22Rv1 (cell line): ENCODE results near the gene LHFPL6.

ENCODE experiments used
- H3K27ac ChIP-seq: fragments of 450-650 bp; 2 replicates; pipeline ENCODE4 v1.5.1; 2017
- ZFX ChIP-seq: fragments of 450-650 bp; IDR thresholded peaks from 2 replicates; pipeline ENCODE4 v1.6.1; 2017; ENCODE audit warnings: antibody characterized with exemption, borderline replicate concordance
- TF ChIP-seq, protein P1 (sequence below): fragments of 450-650 bp; IDR thresholded peaks from 2 replicates; pipeline ENCODE4 v1.5.1; 2017; ENCODE audit warnings: mild to moderate bottlenecking

LHFPL6 gene

DNA sequence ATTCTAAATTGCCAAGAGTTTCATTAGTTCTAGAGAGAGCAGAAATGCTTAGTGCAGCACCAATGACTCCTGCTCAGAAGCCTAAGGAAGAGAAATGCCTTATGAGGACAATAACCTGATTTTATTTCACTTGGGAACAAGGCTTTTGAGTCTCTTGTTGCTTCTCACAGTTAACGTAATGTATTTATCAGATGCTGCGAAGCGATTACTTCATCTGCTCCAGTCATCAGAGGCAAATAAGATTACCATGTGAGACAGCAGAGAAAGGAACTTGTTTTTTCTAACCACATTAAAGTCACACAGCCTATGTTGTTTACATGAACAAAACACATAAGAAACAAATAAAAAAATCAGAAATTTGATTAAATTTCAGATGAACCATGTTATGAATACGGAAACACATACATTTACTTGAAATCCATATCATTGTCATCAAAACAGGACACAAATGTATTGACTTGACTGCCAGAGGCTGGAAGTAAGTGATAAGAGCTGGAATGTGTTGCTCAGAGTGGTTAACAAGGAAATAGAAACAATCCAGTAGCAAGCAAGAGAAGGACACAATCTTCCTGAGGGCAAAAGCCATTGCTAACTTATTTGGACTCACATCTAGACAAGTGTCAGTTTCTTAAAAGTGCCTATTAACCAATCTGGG is 147.3 kb downstream of the LHFPL6 start:
- H3K27ac ChIP-seq: no peak overlapping the region

DNA sequence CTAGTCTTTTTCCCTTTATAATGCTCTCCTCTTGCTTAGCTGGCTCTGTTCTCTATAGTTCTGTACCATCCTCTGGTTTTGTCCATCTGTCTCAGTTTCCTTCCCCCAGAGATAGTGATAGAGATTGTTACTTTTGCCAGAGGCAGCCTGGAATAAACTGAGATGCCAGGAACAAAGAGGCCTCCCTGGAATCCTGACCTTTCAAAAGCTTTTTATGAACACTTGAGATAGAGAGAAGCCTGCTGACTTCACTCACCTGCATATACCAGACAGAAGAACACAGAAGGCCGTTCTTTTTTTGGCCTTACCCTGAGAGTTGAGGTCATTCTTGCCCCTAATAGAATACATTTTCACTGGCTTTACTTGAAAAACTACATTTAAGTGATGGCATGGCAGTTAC is 150.2 kb downstream of the LHFPL6 start:
- no peak overlapping the region for H3K27ac ChIP-seq
- TF ChIP-seq, protein P1, sequence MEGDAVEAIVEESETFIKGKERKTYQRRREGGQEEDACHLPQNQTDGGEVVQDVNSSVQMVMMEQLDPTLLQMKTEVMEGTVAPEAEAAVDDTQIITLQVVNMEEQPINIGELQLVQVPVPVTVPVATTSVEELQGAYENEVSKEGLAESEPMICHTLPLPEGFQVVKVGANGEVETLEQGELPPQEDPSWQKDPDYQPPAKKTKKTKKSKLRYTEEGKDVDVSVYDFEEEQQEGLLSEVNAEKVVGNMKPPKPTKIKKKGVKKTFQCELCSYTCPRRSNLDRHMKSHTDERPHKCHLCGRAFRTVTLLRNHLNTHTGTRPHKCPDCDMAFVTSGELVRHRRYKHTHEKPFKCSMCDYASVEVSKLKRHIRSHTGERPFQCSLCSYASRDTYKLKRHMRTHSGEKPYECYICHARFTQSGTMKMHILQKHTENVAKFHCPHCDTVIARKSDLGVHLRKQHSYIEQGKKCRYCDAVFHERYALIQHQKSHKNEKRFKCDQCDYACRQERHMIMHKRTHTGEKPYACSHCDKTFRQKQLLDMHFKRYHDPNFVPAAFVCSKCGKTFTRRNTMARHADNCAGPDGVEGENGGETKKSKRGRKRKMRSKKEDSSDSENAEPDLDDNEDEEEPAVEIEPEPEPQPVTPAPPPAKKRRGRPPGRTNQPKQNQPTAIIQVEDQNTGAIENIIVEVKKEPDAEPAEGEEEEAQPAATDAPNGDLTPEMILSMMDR: no peak
- TF ChIP-seq ZFX: no peak

More for the DNA sequence above, 147.3 kb downstream of the LHFPL6 start:
- no peak for TF ChIP-seq ZFX
- TF ChIP-seq, protein P1: no peak

DNA sequence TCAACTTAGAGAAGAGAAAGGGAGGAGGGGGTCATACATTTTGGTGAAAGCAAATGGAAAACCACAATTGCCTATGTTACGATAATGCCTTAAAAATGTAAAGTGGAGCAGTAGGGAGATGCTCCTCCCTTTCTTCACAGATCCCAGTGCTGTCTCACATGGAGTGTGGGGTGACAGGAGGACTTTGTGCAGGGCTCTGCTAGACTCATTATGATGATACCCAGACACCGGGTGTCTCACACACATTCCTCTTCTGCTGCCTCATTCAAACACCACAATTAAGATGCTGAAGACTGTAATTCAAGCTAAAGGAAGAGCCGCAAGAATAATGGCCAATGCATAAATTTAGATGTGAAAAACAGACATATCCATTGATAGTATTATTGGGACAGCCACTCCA is 150.6 kb downstream of the LHFPL6 start:
- TF ChIP-seq, protein P1: no peak
- TF ChIP-seq ZFX: no peak
- H3K27ac ChIP-seq: no peak overlapping the region

DNA sequence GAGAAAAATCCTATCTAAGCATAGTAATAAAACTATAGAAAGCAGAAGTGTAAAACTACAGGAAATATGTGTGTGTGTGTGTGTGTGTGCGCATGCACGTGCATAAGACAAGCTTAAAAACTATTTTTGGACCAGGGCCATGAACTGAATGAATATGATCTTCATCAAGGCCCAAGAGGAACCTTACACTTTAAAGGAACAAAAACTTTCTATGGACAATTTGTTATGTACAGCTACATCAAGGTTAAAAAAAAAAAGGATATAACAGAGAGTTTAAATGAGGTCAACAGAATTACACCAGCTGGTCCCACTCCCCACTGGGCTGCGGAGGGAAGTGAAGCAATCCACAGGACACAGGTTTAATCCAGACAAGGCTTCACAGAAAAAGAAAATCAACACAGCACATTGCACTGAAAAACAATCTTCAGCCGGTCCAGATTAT is 151.1 kb downstream of the LHFPL6 start:
- no peak overlapping the region for H3K27ac ChIP-seq
- TF ChIP-seq, protein P1: no peak
- no peak for TF ChIP-seq ZFX

DNA sequence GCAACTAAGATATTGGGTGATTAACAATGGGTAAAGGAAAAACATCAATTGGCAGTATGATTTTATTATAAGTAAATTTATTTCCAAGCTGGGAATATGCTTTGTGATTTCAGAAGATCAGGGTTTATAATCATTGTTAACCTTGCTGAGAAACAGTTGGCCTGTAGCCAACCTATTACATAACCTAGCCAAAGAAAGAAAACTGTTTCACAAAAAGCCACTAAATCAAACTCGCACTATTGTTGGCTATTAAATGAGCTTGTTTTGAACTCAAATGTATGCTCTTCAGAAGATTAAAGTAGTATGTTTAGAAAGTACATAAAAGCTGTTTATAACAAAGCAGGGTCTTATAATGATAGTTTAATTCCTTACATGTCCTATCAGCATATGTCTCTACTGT is 151.7 kb downstream of the LHFPL6 start:
- no peak overlapping the region for H3K27ac ChIP-seq

DNA sequence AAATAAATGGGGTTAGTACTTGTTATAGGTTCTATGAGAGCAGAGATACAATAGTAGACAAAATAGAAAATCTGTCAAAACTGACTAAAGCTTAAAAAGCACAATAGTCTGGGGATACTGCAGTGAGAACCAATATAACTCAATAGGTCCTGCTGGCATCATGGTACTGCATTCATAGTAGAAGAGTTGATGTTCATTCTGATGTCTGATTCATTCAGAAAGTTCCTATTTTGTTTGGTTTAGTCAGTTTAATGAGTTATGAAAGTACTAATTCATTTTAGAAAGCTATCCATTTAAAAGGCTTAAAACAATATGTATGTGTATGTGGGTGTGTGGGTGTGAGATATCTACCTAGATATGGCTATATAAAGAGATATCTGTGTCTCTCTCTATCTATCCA is 152.8 kb downstream of the LHFPL6 start:
- no peak overlapping the region for H3K27ac ChIP-seq
- TF ChIP-seq, protein P1: no peak
- no peak for TF ChIP-seq ZFX

More for the DNA sequence above, 151.7 kb downstream of the LHFPL6 start:
- no peak for TF ChIP-seq ZFX
- TF ChIP-seq, protein P1: no peak

DNA sequence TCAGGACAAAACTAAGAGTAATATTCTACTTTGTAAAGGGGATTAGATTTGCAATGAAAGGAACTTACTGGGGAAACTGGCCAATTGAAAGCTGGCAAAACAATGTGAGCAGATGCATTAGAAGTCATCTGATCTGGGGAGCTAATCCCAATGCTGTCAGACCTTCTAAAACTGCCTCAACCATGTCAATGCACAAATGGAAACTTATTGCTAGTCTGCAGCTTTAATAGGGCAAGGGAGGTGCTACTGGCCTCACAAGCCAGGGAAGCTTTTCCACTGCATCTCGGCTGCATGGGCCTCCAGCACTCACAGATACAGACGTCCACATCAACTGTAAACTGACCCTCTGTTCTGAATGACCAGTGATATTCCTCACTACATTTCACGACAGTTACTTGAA is 154.2 kb downstream of the LHFPL6 start:
- TF ChIP-seq ZFX: no peak
- TF ChIP-seq, protein P1: no peak
- H3K27ac ChIP-seq: no peak overlapping the region
